HCT116 (cell line): ENCODE results near the gene MAN1A1. TPM values are rescaled to one million over a fixed set of nuclear protein-coding genes. Genes with fewer than 3 reads are reported as not detected.

Experiments
- ATAC-seq: fragments of 200-7000 bp; cut with Tn5 transposase; 2 replicates; pipeline ENCODE4 v1.9.1; 2020; ENCODE audit warnings: mild to moderate bottlenecking, moderate library complexity
- BruUV-seq: library from RNA; stranded (reverse); fragments of 400-500 nt; replicated peaks from 2 replicates; lab custom pipeline; 2021; lab: Mats Ljungman, UMichigan
- CTCF ChIA-PET: fragments of 300-600 bp; sonication (Branson Sonifier 250); formaldehyde crosslinking; loops from one replicate; lab custom pipeline; 2021; ENCODE audit warnings: antibody characterized with exemption; lab: Charles Lee
- POLR2A ChIA-PET: fragments of 300-600, 350-600 bp; sonication (Branson Sonifier 250); formaldehyde crosslinking; loops from one replicate; lab custom pipeline; 2021; ENCODE audit warnings: antibody characterized with exemption; lab: Charles Lee
- RAD21 ChIA-PET, 2 experiments: fragments of 300-600 bp; sonication (Branson Sonifier 250); formaldehyde crosslinking; loops; one replicate each; lab custom pipeline; 2023; ENCODE audit warnings: low total read pairs in 2 of 2; ENCODE audit not compliant: uncharacterized antibody in 2 of 2, unreplicated experiment in 2 of 2, low non-redundant PET in 1 of 2; lab: Charles Lee
- DNase-seq: peaks from one replicate; pipeline ENCODE4 v3.0.0-alpha.2; 2010; ENCODE audit warnings: low read depth, low spot score
- H2AFZ ChIP-seq: fragments of 200-600 bp; shearing (Covaris generic), sonication (generic); 2 replicates; pipeline ENCODE4 v1.6.1; 2017; ENCODE audit warnings: low read depth, mixed run types, mixed read lengths, antibody characterized with exemption, low read length; ENCODE audit not compliant: poor library complexity, severe bottlenecking
- H3K27ac ChIP-seq: 2 replicates; pipeline ENCODE4 v1.5.1; 2012; ENCODE audit warnings: low read depth, low read length
- H3K27me3 ChIP-seq: fragments of 200-600 bp; sonication (generic); 2 replicates; pipeline ENCODE4 v1.6.1; 2016; ENCODE audit warnings: mixed run types, low read length, mixed read lengths; ENCODE audit not compliant: insufficient read depth
- H3K36me3 ChIP-seq, 2 experiments: fragments of 200-500 bp in 1 of 2; fragments of 200-600 bp in 1 of 2; sonication (Bioruptor generic) in 1 of 2; sonication (generic) in 1 of 2; 2 replicates each; pipeline versions ENCODE4 v1.5.1 to v1.6.1; 2014 to 2016; ENCODE audit warnings: low read length in 2 of 2, inconsistent platforms in 1 of 2, mixed read lengths in 1 of 2, mixed run types in 1 of 2; ENCODE audit not compliant: insufficient read depth in 2 of 2, control insufficient read depth in 1 of 2
- H3K4me1 ChIP-seq, 2 experiments: fragments of 200-600 bp in 1 of 2; sonication (generic) in 1 of 2; 2 replicates each; pipeline versions ENCODE4 v1.5.1 to v1.6.1; 2012 to 2017; ENCODE audit warnings: low read length in 2 of 2, inconsistent platforms in 1 of 2, mild to moderate bottlenecking in 1 of 2, mixed read lengths in 1 of 2, mixed run types in 1 of 2, moderate library complexity in 1 of 2; ENCODE audit not compliant: insufficient read depth in 2 of 2, control insufficient read depth in 1 of 2
- H3K4me2 ChIP-seq: fragments of 200-600 bp; sonication (generic); 2 replicates; pipeline ENCODE4 v1.6.1; 2017; ENCODE audit warnings: mixed run types, low read length, mixed read lengths
- H3K4me3 ChIP-seq, 2 experiments: fragments of 200-600 bp in 1 of 2; sonication (generic) in 1 of 2; replicated peaks in 1 of 2; 2 replicates each; pipeline ENCODE4 v1.5.1; 2011 to 2016; ENCODE audit warnings: low read length in 2 of 2, control low read depth in 1 of 2, low read depth in 1 of 2, mild to moderate bottlenecking in 1 of 2, mixed read lengths in 1 of 2, mixed run types in 1 of 2
- H3K79me2 ChIP-seq: fragments of 200-600 bp; sonication (generic); 2 replicates; pipeline ENCODE4 v1.6.1; 2017; ENCODE audit warnings: mild to moderate bottlenecking, mixed run types, low read length, moderate library complexity, mixed read lengths; ENCODE audit not compliant: insufficient read depth
- H3K9ac ChIP-seq: fragments of 200-600 bp; sonication (generic); 2 replicates; pipeline ENCODE4 v1.6.1; 2016; ENCODE audit warnings: low read length, mixed read lengths
- H3K9me2 ChIP-seq: fragments of 200-600 bp; sonication (generic), shearing (Covaris generic); 2 replicates; pipeline ENCODE4 v1.6.1; 2017; ENCODE audit warnings: mixed run types, mild to moderate bottlenecking, moderate library complexity; ENCODE audit not compliant: insufficient read depth
- H3K9me3 ChIP-seq, 2 experiments: fragments of 200-500 bp in 1 of 2; fragments of 200-600 bp in 1 of 2; sonication (Bioruptor generic) in 1 of 2; sonication (generic) in 1 of 2; 2 replicates each; pipeline ENCODE4 v1.6.1; 2014 to 2017; ENCODE audit warnings: low read length in 2 of 2, mixed read lengths in 2 of 2, inconsistent platforms in 1 of 2, low read depth in 1 of 2, mild to moderate bottlenecking in 1 of 2, mixed run types in 1 of 2, moderate library complexity in 1 of 2; ENCODE audit not compliant: control insufficient read depth in 1 of 2, insufficient read depth in 1 of 2
- H4K20me1 ChIP-seq: fragments of 200-600 bp; sonication (generic), shearing (Covaris generic); 2 replicates; pipeline ENCODE4 v1.6.1; 2017; ENCODE audit warnings: mixed run types, mild to moderate bottlenecking, moderate library complexity; ENCODE audit not compliant: insufficient read depth
- EGR1 ChIP-seq: IDR thresholded peaks from 2 replicates; pipeline ENCODE4 v1.6.1; 2012; ENCODE audit warnings: low read depth
- EZH2 ChIP-seq: fragments of 200-600 bp; sonication (generic); IDR thresholded peaks from 2 replicates; pipeline ENCODE4 v1.6.1; 2017; ENCODE audit warnings: antibody characterized with exemption, mixed run types
- EZH2phosphoT487 ChIP-seq: fragments of 200-600 bp; IDR thresholded peaks from 2 replicates; pipeline ENCODE4 v1.6.1; 2018; ENCODE audit warnings: antibody characterized with exemption, borderline replicate concordance
- FOSL1 ChIP-seq: IDR thresholded peaks from 2 replicates; pipeline ENCODE4 v1.6.1; 2012; ENCODE audit warnings: low read depth
- POLR2A ChIP-seq: IDR thresholded peaks from 2 replicates; pipeline ENCODE4 v1.7.0; 2011; ENCODE audit warnings: borderline replicate concordance; ENCODE audit not compliant: insufficient read depth, insufficient read length; ENCODE audit errors: extremely low read depth
- POLR2AphosphoS5 ChIP-seq: IDR thresholded peaks from 2 replicates; pipeline ENCODE4 v1.6.1; 2011; ENCODE audit warnings: mild to moderate bottlenecking, low read depth, low read length, moderate library complexity
- REST ChIP-seq: IDR thresholded peaks from 2 replicates; pipeline ENCODE4 v1.6.1; 2012; ENCODE audit warnings: low read depth
- SIN3A ChIP-seq: IDR thresholded peaks from 2 replicates; pipeline ENCODE4 v1.6.1; 2012; ENCODE audit warnings: low read depth
- SP1 ChIP-seq: IDR thresholded peaks from 2 replicates; pipeline ENCODE4 v1.6.1; 2012; ENCODE audit warnings: low read depth
- TCF7L2 ChIP-seq: IDR thresholded peaks from 2 replicates; pipeline ENCODE4 v1.7.0; 2011; ENCODE audit warnings: borderline replicate concordance, inconsistent platforms; ENCODE audit not compliant: insufficient read depth, insufficient read length; ENCODE audit errors: extremely low read depth
- intact Hi-C: fragments of 100-400 bp; cut with micrococcal nuclease; formaldehyde crosslinking; loops from 2 replicates; pipeline ENCODE4 v1.10.0; 2022
- total RNA-seq: library from RNA; stranded (reverse); gene quantifications from one replicate; pipeline ENCODE4 v1.2.1, GENCODE V29; 2021; ENCODE audit not compliant: unreplicated experiment

Gene MAN1A1
- total RNA-seq, 1 experiment from 2014 or later = 46.0 TPM

- TF ChIP-seq TCF7L2 = no peak
- no peak for TF ChIP-seq POLR2AphosphoS5
- TF ChIP-seq SIN3A = no peak
- no peak for TF ChIP-seq POLR2A
- no peak for TF ChIP-seq REST
Observed at GRCh38 chr6:119344306-119344705, 5.3 kb downstream of the MAN1A1 start (continued).

DNA sequence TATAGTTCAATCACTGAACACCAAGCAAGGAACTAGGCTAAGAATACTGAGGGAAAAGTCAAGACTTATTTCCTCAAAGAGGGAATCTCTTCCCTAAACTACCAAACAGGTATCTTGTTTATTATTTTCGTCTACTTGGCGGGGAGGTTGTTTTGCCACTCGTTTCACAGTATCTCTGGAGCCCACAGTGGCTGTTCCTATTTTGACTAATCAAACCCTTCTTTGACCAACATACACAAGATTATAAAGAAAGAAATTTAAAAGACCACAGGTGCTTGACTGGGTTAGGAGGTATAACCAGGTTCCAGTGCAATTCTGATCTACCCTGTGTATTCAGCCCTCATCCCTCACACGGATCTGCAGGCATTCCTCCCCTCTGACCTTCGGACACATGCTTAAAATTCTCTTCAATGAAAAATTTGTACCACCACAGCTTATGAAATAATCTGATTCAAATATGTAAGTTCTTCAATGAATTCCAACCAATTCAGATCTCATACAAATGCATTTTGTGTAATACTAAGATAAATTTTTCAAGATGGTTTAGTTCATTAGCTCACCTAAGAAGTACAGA lies 5.9 kb downstream of the MAN1A1 start:
- Histone ChIP-seq H3K4me1 (peaks cover 9 to 15% of the 10 kb centered on the region in 2 experiments; a peak in 3 of 4 replicates), H3K9ac (no peak overlapping the region), H3K4me2 (no peak overlapping the region), H3K9me2 (no peaks in the 10 kb centered on the region), H3K4me3 (no peak overlapping the region), H2AFZ (no peak overlapping the region), H3K36me3 (peaks cover 0 to 34% of the 10 kb centered on the region in 2 experiments; a peak in 2 of 4 replicates), H3K27me3 (no peaks in the 10 kb centered on the region), H3K79me2 (peaks cover 59% of the 10 kb centered on the region), H3K27ac (no peak overlapping the region), H3K9me3 (no peaks in the 10 kb centered on the region), H4K20me1 (no peaks in the 10 kb centered on the region)
- CTCF ChIA-PET = interaction anchor here (1.0 kb wide), 1 partner anchor 195 kb away, joined by 3 read pairs; no protein-coding TSS in a partner anchor
- ATAC-seq (no peak), DNase-seq (no peak)
- intact Hi-C loops = no loop called here
- TF ChIP-seq EZH2phosphoT487 (no peak), EGR1 (no peak), SP1 (no peak), TCF7L2 (no peak), SIN3A (no peak), FOSL1 (no peak), EZH2 (no peak)
- RAD21 ChIA-PET = no interaction called here
- no TSS peak for BruUV-seq
- POLR2A ChIA-PET = interaction anchor here (1.2 kb wide), 1 partner anchor 9 kb away, joined by 3 read pairs; no protein-coding TSS in a partner anchor
